ENCODE results near the gene PHLDB2.

PHLDB2 gene

GRCh38 chr3:111948786-111949185, 89.7 kb downstream of the PHLDB2 start:
- Histone ChIP-seq H3K36me3 (ENCODE audit: low read depth) (peaks cover 97% of the 10 kb centered on the region), H3K4me1 (ENCODE audit: insufficient read depth, poor library complexity, severe bottlenecking) (peaks cover 5% of the 10 kb centered on the region), H3K9me3 (ENCODE audit: severe bottlenecking) (no peaks in the 10 kb centered on the region), H3K4me3 (ENCODE audit: severe bottlenecking) (no peak overlapping the region), H3K27me3 (ENCODE audit: insufficient read depth, poor library complexity, severe bottlenecking) (no peaks in the 10 kb centered on the region), H3K27ac (ENCODE audit: poor library complexity, severe bottlenecking) (no peak overlapping the region)
- ATAC-seq (ENCODE audit: low read depth) (no peak), DNase-seq (ENCODE audit: low spot score) (no peak)
- TF ChIP-seq CTCF (IDR thresholded peaks at IDR 0.05; ENCODE audit: poor library complexity, severe bottlenecking), result no peak

GRCh38 chr3:111949712-111950111, 90.6 kb downstream of the PHLDB2 start:
- Histone ChIP-seq H3K4me3 (ENCODE audit: severe bottlenecking) (no peak overlapping the region), H3K9me3 (ENCODE audit: severe bottlenecking) (no peaks in the 10 kb centered on the region), H3K27ac (ENCODE audit: poor library complexity, severe bottlenecking) (no peak overlapping the region), H3K27me3 (ENCODE audit: insufficient read depth, poor library complexity, severe bottlenecking) (no peaks in the 10 kb centered on the region), H3K36me3 (ENCODE audit: low read depth) (peaks cover 97% of the 10 kb centered on the region), H3K4me1 (ENCODE audit: insufficient read depth, poor library complexity, severe bottlenecking) (no peaks in the 10 kb centered on the region)
- TF ChIP-seq CTCF (IDR thresholded peaks at IDR 0.05; ENCODE audit: poor library complexity, severe bottlenecking), result no peak
- ATAC-seq (ENCODE audit: low read depth), result no peak
- DNase-seq (ENCODE audit: low spot score), result no peak

- DNase-seq (ENCODE audit: low spot score) (no peak), ATAC-seq (ENCODE audit: low read depth) (no peak)
- H3K4me3 ChIP-seq (ENCODE audit: severe bottlenecking), result no peak overlapping the region
- peaks cover 99% of the 10 kb centered on the region for H3K36me3 ChIP-seq (ENCODE audit: low read depth)
- no peaks in the 10 kb centered on the region for H3K9me3 ChIP-seq (ENCODE audit: severe bottlenecking)
- no peak for TF ChIP-seq CTCF (IDR thresholded peaks at IDR 0.05; ENCODE audit: poor library complexity, severe bottlenecking)
- no peaks in the 10 kb centered on the region for H3K27me3 ChIP-seq (ENCODE audit: insufficient read depth, poor library complexity, severe bottlenecking)
- no peaks in the 10 kb centered on the region for H3K4me1 ChIP-seq (ENCODE audit: insufficient read depth, poor library complexity, severe bottlenecking)
- no peak overlapping the region for H3K27ac ChIP-seq (ENCODE audit: poor library complexity, severe bottlenecking)
These were observed 92.0 kb downstream of the PHLDB2 start for GRCh38 chr3:111951032-111951431.

- Histone ChIP-seq H3K27ac (ENCODE audit: poor library complexity, severe bottlenecking) (no peak overlapping the region), H3K4me1 (ENCODE audit: insufficient read depth, poor library complexity, severe bottlenecking) (no peaks in the 10 kb centered on the region), H3K36me3 (ENCODE audit: low read depth) (peaks cover 99% of the 10 kb centered on the region), H3K4me3 (ENCODE audit: severe bottlenecking) (no peak overlapping the region), H3K27me3 (ENCODE audit: insufficient read depth, poor library complexity, severe bottlenecking) (no peaks in the 10 kb centered on the region), H3K9me3 (ENCODE audit: severe bottlenecking) (no peaks in the 10 kb centered on the region)
- no peak for ATAC-seq (ENCODE audit: low read depth)
- TF ChIP-seq CTCF (IDR thresholded peaks at IDR 0.05; ENCODE audit: poor library complexity, severe bottlenecking), result no peak
- DNase-seq (ENCODE audit: low spot score), result no peak
These were observed 93.0 kb downstream of the PHLDB2 start for GRCh38 chr3:111952086-111952485.

GRCh38 chr3:111952866-111953450, 93.9 kb downstream of the PHLDB2 start:
- Histone ChIP-seq H3K27me3 (ENCODE audit: insufficient read depth, poor library complexity, severe bottlenecking) (no peaks in the 10 kb centered on the region), H3K27ac (ENCODE audit: poor library complexity, severe bottlenecking) (no peak overlapping the region), H3K4me1 (ENCODE audit: insufficient read depth, poor library complexity, severe bottlenecking) (no peaks in the 10 kb centered on the region), H3K36me3 (ENCODE audit: low read depth) (peaks cover 99% of the 10 kb centered on the region), H3K4me3 (ENCODE audit: severe bottlenecking) (no peak overlapping the region), H3K9me3 (ENCODE audit: severe bottlenecking) (no peaks in the 10 kb centered on the region)
- DNase-seq (ENCODE audit: low spot score) (no peak), ATAC-seq (ENCODE audit: low read depth) (no peak)
- no peak for TF ChIP-seq CTCF (IDR thresholded peaks at IDR 0.05; ENCODE audit: poor library complexity, severe bottlenecking)

Measured in RWPE2 (cell line).